Right renal cortex interstitium (tissue), 3 donors: ENCODE data around the gene DDX43. TPM values are rescaled to one million over a fixed set of nuclear protein-coding genes. Genes with fewer than 3 reads are reported as not detected.
"Not testable (repeated sequence)": the region's sequence is repeated elsewhere in the genome, so short reads cannot be mapped to it uniquely, and the experiment has no call there.

Source experiments
- DNase-seq, 3 donors: peaks; one replicate each; pipeline ENCODE4 v3.0.0-alpha.2; 2013; ENCODE audit warnings: low read depth in 3 of 3, low spot score in 2 of 3
- polyA plus RNA-seq, 3 donors: library from polyadenylated mRNA; unstranded; fragments of 120-200 nt; gene quantifications; one replicate each; pipeline ENCODE4 v1.2.1, GENCODE V29; 2013; ENCODE audit not compliant: insufficient read length in 3 of 3

Gene DDX43
- polyA plus RNA-seq, 3 donors = 0.35 to 0.62 (median 0.58) TPM

DNA sequence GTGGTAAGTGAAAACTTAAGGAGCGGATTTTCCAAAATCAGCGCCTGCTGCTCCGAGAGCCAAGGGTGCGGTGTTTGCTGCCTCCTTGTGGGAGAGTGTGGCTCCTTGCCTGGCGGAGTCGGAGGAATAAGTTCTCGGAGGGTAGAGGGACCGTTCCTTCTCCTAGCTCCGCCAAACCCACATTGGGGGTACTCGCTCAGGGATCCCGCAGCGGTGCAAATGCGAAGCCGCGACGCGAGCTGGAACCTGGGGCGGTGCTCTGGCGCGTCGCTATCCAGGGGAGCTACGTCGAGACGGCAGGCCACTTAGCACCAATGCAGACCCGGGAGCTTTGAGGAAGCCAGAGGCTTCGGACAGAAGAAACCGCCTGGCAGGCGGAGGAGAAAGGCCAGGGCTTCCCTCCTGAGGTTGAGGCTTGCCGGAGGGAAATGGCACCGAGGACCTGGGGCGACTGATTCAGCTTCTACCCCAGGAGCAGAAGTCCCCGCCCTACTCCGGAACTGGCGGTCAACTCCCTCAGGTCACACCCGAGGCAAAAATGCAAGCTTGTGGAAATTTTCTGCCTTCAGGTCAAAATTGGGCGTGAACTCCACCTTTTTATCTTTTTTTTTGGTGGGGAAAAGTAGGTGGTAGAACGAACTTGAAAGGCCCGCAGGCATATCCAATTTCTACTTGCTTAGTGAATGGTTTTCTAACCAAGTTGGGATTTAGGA lies 5.7 kb upstream of the DDX43 start:
- peak; percentile 17 to 29 (median 27) for DNase-seq

DNA sequence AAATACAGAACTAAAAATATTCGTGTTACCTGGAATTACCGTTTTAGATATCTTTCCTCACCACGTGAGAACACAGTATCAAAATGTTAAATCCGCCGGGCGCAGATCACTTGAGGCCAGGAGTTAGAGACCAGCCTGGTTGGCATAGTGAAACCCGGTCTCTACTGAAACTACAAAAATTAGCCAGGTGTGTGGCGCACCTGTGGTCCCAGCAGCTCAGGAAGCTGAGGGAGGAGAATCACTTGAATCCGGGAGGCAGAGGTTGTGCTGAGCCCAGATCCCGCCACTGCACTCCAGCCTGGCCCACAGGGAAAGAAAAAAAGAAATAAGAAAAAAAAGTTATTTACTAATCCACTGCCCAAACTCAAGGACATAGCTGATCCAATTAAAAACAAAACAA lies 4.8 kb upstream of the DDX43 start:
- no peak for DNase-seq

DNA sequence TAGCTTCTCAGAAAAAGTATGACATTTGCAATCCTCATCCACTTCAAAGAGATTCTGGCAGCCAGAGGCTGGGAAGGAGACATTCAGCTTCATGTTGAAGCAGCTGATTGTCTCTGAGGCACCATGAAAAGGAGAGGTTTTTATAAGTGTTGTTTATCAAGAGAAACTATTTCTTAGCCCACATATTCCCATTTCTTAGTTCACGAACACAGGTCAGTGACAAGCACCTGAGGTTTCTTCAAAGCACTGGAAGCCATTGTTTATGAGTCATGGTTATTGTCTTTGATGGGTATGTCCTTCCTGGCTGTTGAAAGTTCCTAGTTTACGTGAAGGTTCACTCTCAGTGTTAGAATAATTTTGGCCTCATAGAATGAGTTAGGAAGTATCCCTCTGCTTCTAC lies 3.0 kb upstream of the DDX43 start:
- no peak for DNase-seq

GRCh38 chr6:73392188-73392587 lies 2.4 kb upstream of the DDX43 start:
- DNase-seq = not testable (repeated sequence)

GRCh38 chr6:73393278-73393677 lies 1.4 kb upstream of the DDX43 start:
- DNase-seq = no peak

DNA sequence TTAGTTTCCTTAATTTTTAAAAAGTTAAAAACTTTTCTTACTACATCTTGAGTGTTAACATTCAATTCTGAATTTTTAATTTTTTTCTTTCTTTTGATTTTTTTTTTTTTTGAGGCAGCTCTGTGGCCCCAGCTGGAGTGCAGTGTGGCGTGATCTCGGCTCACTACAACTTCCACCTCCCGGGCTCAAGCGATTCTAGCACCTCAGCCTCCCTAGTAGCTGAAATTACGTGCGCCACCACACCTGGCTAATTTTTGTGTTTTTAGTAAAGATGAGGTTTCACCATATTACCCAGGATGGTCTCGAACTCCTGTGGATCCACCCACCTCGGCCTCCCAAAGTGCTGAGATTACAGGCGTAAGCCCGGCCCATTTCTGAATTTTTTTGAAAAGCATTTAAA lies 1.2 kb downstream of the DDX43 start:
- no peak for DNase-seq

DNA sequence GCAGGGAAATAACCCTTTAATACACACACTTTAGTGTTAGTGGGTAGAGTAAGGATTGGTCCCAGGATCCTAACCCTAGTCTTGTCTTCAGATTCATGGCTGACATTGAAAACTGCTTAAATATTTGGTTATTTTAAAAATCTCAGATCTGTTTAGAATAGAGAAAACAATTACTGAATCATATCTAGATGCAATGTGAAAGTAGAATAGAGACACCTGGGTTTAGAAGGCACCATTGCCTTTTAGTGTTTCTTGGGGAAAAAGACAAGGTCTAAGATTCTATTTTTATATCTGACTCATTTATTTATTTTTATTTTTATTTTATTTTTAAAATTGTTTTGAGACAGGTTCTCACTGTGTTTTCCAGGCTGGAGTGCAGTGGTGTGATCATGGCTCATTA lies 6.0 kb downstream of the DDX43 start:
- DNase-seq = no peak

GRCh38 chr6:73409395-73409794 lies 14.8 kb downstream of the DDX43 start:
- no peak for DNase-seq

DNA sequence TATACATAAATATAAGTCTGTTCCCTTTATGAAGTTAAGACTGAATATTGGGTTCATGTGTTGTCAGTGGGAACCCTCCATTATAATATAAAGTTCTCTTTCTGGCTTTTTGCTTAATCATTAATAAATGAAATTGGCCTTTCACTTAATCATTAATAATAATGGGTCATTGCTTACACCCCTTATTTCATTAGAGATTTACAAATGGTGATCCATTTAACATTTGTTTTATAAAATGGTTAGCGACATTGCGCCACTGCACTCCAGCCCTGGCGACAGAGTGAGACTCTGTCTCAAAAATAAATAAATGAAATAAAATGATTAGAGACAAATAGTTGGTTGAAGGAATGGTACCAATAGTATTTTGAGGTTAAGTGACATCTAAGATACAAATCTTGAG lies 18.5 kb downstream of the DDX43 start:
- no peak for DNase-seq

DNA sequence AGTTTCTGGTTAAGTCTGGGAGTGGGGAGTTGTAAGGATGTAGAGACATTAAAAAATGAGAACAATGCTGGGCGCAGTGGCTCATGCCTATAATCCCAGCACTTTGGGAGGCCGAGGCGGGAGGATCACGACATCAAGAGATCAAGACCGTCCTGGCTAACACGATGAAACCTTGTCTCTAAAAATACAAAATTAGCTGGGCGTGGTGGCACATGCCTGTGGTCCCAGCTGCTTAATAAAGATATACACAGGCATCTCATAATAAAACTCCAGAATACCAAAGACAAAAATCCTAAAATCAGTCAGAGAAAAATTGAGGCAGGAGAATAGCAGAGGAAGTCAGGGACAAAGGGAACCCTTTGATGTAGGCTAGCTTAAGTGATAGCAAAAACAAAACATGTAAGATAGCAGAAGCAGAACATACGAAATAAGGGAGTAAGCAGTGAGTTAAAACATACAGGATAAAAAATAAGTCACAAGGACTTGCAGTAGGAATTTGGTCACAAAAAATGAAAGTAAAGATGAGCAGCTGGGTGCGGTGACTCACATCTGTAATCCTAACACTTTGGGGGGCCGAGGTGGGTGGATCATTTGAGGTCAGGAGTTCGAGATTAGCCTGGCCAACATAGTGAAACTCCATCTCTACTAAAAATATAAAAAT lies 23.6 kb downstream of the DDX43 start:
- no peak for DNase-seq

GRCh38 chr6:73421534-73421933 lies 26.9 kb downstream of the DDX43 start:
- DNase-seq = no peak

DNA sequence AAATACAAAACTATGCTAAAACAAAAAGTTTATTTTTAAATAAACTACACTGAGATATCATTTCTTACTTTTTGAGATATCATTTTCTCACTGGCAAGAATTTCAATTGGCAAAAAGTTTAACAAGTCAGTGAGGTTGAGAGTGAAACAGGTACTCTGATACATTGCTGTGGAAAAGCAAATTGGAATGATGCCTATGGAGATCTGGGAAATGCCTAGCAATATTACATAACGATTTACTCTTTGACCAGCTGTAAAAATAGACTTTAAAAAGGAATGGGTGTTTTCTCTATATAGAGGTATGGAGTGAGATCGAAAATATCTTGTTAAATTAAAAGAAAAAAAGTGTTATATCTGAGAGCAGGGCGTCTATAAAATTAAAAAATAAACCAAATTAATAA lies 40.6 kb downstream of the DDX43 start:
- DNase-seq = no peak

DNA sequence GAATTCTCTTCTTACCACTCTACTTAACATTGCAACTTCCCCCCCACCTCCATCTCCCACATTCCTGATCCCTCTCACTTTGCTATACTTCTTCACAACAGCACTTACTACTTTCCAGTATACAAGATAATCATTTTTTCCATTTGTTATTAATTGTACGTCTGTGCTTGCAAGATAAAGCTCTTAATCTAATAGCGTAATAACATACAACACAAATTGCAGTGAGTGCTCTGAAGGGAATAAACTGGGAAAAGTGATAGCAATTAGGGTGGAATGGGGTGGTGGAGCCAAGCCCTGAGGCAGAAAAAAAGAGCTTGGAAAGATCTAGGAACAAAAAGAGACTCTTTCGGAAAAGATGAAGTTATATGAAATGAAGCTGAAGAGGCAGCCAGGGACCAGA lies 48.9 kb downstream of the DDX43 start:
- DNase-seq = no peak

DNA sequence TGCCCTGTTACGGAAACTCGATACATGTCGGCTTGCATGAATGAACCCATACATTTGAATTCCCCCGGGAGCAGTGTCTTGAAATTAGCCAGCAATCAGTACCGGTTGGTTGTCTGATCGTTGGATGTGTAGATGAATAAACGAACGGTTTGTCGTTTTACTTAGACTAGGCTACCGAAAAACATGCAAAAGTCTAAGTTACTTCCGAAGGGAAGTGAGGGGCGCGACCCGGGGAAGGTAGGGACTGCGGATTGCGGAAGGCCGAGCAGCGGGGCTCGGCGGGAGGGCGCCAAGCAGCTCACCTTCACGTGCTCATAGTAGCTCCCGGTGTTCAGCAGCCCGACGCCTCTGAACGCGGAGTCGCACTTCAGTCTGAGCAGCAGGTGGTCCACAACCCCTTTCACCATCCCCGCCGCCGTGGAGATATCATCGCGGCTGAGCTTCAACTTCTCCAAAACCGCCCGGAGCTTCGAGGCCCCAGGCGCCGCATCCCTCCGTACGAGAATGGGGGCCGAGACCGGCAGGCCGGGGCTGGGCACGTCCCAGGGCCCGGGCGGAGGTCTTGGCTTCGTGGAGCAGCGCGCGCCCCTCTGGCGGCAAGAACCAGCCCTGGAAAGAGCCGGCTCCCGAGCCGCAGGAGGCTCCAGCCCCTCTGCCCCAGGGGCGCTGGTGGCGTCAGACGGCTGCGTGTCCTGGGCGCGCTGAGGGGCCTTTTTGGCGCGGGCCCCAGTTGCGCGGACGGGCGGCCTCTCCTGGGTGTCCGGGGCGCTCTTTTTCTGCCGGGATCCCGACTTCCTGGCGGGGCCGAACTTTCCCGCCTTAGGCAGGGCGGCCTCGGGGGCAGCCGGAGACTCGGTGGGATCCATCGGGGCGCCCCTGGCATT lies 56.8 kb downstream of the DDX43 start:
- peak; percentile 23 to 36 (median 25) for DNase-seq

- peak in 2 of 3 donors; percentile 14 to 32 for DNase-seq
Measured at GRCh38 chr6:73452107-73452461, 57.5 kb downstream of the DDX43 start, which contains the start of gene CGAS. Gene CGAS, minus strand, starts transcription at chr6:73452297. Its CDS starts 116 bp downstream, at chr6:73452181.

GRCh38 chr6:73455865-73456629 lies 61.4 kb downstream of the DDX43 start:
- DNase-seq = no peak

DNA sequence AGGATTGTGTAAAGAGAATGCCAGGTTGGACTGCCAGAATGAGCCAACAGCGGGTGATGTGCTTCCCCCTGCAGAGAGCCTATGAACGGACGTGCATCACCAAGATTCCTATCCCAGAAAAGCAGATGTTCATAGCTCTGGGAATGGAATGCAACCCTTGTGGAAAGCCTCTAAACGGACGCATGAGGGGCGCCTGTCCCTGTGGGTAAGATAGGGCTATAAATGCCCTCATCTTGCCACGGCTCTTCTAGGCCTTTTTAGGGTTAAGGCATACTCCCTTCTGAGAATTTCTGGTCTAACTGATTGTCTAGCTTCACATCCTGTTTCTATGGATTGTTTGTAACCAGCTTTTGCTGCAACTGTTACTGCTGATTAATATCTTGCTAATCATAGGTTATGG lies 64.8 kb downstream of the DDX43 start:
- not testable (repeated sequence) for DNase-seq

DNA sequence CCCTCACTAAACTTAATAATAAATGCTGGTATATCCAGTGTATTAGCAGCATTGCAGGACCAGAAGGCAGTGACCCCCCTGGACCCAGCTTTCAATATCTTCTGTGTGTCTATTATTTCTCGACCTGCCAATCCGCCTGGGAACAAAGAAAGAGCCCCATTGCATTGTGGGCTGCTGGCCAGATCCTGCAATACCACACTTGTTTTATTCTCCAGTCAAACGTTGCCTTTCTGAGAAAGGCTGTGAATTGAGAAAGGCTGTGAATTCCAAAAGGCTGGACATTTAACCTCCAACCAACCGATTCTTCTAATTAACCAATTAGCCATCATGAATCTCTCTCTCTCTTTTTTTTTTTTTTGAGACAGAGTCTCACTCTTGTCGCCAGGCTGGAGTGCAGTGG lies 65.4 kb downstream of the DDX43 start:
- no peak for DNase-seq

DNA sequence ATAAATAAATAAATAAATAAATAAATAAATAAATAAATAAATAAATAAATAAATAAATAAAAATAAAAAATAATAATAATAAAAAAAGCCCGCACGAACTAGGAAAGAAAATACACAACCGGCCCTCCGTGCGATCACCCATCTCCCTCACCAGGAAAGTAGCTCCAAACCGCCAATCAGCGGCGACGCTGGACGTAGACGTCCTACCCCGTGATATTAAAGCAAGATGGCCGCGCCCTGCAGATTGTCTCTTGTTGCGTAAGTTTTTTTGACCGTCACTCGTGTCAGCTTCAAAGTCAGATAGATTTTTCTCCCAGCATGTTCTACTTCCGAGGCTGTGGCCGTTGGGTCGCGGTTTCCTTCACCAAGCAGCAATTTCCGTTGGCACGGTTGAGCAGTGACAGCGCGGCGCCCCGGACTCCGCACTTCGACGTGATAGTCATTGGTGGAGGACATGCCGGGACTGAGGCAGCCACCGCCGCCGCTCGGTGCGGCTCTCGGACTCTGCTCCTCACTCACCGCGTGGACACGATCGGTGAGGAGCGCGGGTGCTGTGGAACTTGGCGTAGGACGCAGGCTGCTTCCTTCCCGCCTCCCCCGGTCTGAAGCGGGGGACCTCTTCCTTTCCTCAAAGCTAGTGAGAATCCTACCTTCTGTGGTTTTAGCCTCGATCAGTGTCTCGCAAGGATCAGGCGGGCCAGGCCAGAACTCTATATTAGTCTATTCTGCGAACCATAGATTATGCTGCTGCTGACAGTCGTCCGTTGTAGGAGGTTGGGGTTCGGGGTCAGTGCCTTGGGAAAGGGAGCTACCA lies 67.1 kb downstream of the DDX43 start, which contains the start of gene MTO1:
MTO1 (plus strand) TSS at position 201 of the 814 bp plus-strand sequence; CDS start at position 319, 118 bp downstream.
- peak; percentile 77 to 83 (median 80) for DNase-seq
